ENCODE measurements around the gene ALG14.
"Not testable (repeated sequence)": the region's sequence is repeated elsewhere in the genome, so short reads cannot be mapped to it uniquely, and the experiment has no call there.

The ALG14 gene

DNA sequence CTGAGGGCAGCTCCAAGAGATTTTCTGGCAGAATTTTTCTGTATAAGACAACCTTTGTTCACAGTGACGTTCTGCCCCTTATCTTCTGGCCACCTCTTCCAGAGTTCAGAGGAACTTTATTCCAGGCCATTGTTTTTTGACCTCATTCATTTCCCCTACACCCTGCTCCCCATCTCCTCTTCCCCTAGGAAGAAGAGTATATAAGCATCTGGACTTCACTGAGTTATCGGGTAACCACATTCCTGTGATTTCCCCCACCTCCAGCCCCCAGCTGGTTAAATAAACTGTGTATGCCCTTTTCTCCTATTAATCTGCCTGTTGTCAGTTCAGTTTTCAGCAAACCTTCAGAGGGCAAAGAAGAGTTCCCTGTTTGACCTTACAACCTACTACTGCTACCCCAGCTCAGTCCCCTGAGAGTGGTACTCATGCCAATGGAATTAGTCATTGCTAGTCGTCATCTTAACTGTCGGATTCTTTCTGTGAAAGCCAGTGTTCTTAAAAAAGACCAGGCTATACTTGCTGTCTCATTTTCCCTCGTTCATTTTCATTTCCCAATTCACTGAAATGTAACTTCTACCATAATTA, 14.3 kb upstream of the ALG14 start:
- DNase-seq (ENCODE audit: low read depth in 2 of 2): peak; percentile 86 to 87

DNA sequence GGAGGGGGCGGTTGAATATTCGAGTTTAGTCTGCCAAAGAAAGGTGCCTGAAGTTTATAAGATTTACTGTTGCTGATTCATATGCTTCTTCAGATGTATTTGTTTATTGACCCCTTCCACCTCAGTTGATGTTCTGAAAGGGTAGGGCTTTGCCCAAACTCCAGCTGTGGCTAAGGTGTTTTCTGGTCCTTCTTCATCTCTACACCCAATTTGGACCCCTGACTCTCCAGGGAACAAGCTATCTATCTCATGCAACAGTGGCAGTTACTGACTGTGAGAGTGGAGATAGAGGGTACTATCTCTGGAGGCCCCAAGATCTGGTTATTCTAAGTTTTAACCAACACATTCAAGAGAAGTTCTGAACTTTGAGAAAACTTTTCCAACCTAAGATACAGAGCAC, 12.6 kb upstream of the ALG14 start:
- DNase-seq (ENCODE audit: low read depth in 2 of 2): no peak

DNA sequence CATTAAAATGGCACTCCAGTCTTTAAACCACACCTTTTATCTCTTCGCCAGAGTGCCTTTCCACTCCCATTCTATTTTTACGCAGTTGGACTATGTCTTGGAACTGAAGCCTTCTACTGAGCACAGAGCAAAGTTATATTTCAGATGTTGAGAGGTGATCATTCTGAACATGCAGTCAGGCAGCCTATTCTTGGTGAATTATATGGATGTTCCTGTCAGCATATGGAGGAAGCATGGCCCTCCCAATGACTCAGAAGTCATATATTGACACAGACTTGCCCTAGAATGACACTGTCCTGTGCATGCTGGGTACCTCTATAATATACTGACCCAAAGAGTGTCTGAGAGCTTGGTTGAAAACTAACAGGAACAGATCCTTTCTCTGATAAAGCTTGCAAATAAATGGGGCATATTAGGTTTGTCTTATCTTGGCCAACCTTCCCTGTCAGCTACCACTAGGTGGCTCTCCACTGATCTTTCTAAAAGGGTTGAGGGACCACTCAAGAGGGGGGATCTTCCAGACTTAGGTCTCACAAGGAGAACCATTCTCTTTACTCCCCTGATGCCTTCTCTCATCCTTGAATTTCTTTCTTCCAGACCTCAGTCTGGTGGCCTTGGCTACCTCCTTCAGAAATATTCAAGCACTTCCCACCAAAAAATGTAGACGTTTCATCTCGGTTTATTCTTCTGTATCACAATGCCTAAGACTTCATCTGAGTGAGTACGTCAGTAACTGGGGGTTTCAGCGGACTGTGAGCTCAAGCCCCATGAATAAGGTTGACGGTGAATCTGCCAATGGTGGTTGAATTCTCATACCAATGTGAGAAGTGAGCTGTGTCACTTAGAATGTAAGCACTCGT, 11.8 kb upstream of the ALG14 start:
- DNase-seq (ENCODE audit: low read depth in 2 of 2): no peak

DNA sequence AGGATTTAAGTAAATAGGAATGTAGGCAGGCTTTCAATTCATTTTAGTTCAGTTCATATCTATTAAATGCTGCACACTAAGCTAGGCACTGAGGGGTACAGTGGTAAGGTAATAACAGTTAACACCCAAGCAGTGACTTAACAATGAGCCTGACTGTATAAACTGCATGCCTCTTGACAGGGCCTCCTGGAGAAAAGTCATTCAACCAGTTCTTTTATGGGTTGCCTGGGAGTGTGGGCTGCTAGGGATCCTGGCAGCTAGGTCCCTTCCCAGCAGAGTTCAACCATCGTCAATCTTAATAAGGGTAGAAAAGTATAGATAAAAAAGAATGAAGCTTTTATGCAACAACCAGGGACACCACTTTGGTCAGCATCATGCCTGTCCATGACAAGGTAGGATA, 8.1 kb upstream of the ALG14 start:
- no peak for DNase-seq (ENCODE audit: low read depth in 2 of 2)

DNA sequence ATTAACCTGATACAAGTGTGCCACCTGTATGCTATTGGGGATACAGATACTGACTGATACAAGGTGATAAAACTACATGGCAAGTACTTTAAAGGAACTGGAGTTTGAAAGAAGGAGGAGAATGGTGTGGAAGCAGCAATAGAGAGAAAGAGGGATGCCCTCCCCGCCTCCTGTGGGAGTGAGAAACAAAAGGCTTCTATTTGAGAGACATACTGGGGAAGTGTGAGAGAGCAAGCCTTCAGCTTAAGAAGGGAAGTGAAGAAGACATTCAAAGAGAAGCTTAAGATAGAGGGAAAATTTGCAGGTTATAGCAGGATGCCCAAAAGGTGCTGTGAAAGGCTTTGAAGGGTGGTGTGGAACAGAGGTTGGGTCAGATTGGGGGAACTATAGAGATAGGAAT, 7.7 kb upstream of the ALG14 start:
- no peak for DNase-seq (ENCODE audit: low read depth in 2 of 2)

DNA sequence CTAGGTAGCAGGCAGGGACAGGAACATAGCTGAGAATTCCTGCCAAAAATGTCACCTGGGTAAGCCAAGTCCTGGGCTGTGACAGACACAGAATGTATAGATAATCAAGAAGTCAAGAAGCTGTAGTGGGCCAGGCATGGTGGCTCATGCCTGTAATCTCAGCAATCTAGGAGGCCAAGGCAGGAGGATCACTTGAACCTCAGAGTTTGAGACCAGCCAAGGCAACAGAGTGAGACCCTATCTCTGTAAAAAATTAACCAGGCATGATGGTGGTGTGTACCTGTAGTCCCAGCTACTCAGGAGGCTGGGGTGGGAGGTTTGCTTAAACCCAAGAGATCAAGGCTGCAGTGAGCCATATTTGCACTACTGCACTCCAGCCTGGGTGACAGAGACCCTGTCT, 3.3 kb upstream of the ALG14 start:
- no peak for DNase-seq (ENCODE audit: low read depth in 2 of 2)

DNA sequence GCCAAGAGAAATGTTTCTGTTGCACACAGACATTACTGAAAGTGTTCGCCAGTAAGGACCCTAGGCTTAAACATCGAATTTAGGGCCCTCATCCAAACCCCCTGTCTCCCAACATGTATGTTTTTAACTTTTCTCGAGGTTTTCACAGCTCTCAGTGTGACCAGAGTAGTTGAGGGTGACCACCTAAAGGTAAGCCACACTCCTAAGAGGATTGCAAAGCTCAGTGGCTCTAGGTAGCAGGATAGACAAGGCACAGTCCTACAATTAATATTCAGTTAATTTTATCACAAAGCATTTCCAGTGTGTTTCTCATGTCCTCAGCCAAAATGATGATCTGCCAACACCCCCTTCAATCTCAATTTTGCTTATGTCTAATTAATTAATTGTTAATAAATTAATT, 695 bp upstream of the ALG14 start:
- no peak for DNase-seq (ENCODE audit: low read depth in 2 of 2)

DNA sequence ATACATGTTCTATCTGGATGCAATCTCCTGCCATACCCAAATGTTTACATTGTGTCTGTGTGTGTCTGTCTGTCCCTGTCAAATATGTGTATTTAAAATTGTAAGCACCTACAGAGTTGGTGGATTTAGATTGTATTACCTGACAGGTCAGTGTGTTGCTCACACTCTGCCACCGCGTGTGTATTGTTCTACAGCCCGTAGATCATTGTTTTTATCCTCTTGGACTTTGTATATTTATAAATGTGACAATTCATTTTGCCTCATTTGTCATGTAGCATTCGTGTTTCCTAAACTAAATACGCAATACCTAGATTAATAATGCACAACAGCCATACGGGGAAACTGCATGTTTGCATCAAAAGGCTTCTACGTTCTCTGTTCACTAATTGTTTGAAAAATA, 634 bp downstream of the ALG14 start:
- no peak for DNase-seq (ENCODE audit: low read depth in 2 of 2)

DNA sequence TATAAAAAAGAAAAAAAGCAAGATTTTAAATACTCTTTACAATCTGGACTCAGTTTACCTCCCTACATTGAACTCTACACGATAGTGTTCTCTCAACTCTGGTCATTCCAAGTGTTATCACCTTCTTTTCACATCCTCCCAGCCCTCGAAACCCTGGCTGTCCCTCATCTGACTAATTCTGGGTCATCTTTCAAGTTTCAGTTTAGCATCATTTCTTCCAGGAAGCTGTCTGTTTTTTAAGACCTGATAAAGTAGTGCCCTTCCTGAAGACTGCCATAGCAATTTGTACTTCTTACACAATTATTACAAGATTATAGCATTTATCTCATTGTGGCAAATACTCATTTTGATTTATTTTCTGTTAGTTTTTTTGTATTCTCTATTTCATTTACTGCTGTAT, 1.2 kb downstream of the ALG14 start:
- no peak for DNase-seq (ENCODE audit: low read depth in 2 of 2)

DNA sequence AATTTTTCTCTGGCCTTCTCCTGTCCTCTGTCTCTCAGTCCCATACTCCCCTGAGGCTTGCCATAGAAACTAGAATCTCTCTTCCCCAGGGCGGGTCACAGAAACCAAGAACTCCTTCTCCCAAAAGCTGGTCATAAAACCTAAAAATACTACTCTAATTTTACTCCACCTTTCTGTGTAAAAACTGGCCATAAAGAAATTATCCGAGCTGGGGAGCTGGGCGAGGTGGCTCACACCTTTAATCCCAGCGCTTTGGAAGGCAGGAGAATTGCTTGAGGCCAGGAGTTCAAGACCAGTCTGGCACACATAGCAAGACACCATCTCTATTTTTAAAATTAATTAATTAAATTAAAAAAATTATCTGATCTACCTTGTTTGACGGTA, 3.0 kb downstream of the ALG14 start:
- DNase-seq (ENCODE audit: low read depth in 2 of 2): no peak

DNA sequence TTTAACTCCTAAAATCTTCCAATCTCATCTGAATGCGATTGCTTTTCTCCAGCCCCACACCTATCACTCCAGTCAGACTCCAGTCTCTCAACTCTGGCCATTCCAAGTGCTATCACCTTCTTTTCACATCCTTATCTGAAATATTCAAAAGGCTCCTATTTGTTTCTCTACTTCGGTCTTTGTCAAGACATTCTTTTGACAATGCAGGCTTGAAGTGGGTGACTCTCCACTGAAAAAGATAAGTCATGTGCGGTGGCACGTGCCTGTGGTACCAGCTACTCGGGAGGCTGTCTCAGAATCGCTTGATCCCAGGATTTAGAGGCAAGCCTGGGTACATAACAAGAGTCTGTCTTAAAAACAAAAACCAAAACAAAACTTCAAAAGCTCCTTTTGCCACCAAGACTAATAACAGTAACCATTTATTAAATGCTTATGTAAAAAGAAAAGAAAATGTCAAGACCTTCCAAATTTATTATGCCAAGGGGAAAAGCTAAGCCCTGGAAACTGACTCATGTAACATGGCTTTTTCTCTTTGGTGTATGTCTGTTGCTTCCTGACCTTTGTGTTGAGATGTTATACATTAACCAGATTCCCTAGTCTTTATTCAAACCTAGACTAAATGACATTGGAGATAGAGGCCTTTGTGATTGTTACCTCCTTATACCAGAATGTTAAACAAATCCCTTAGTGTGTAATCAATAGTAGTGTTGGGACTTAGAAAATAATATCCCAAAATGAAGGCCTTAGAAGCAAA, 3.6 kb downstream of the ALG14 start:
- DNase-seq (ENCODE audit: low read depth in 2 of 2): no peak

DNA sequence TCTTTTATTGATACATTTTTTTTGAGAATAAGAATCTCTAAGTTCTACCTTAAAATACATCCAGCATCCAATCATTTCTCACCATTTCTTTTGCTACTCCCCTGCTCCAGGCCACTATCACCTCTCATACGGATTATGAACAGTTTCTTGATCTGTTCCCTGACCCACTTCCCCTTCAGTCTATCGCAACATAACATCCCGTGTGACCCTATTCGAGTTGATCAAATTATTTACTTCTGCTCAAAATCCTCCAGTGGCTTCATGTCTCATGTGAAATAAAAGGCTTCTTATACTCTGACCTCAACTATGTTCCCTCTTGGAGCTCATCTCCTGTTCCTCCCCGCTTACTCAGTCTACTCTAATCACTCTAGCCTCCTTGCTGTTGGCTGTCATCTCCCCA, 5.2 kb downstream of the ALG14 start:
- DNase-seq (ENCODE audit: low read depth in 2 of 2): no peak

DNA sequence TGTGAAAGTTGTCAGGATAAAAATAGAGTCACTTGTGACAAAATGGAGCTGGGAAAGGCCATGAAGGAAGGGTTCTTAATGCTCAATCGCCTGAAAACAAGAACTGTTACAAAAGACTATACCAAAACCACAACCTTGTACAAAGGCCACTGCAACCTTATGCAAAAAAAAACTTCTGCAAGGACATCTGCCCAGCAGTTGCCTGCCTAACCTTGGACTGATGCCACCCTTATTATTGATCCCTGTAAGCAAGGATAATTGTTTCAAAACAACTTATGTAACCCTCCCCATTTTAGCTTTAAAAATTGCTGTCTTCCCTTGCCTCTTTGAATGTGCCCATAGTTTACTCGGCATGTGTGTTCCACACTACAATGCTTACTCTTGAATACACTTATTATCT, 5.7 kb downstream of the ALG14 start:
- no peak for DNase-seq (ENCODE audit: low read depth in 2 of 2)

DNA sequence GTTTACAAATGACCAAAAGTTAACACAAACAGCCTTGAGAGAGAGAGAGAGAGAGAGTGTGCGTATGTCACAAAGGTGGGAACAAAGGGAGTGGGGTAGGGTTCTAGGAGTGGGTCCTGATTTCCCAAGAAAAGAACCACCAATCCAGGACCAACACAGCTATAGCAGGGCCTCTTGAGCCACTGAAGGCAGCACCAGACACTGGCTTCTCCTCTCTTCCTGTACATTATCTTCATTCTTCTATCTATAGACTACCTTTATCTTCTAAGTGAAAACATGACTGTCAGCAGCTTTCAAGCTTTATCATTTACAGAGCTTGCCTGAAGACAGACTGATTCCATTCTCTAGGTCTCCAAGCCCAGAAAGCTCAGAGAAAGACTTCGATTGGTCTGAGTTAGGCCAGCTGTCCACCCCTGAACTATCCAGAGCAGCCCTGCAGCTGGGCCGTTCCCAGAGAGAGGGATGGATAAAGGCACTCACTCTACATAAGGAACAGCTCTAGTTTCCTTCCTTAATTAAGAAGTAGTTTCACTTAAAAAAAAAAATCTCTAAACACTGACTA, 11.2 kb downstream of the ALG14 start:
- no peak for DNase-seq (ENCODE audit: low read depth in 2 of 2)

DNA sequence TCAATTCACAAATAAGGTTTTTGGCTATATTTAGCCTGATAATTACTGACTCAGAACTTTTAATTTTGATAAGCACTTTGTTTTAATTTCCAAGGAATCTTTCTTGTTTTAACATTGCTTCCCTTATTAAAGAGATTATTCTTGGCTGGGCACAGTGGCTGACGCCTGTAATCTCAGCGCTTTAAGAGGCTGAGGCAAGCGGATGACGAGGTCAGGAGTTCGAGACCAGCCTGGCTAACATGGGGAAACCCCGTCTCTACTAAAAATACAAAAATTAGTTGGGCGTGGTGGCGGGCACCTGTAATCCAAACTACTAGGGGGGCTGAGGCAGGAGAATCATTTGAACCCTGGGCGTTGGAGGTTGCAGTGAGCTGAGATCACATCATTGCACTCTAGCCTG, 13.8 kb downstream of the ALG14 start:
- DNase-seq (ENCODE audit: low read depth in 2 of 2): no peak

DNA sequence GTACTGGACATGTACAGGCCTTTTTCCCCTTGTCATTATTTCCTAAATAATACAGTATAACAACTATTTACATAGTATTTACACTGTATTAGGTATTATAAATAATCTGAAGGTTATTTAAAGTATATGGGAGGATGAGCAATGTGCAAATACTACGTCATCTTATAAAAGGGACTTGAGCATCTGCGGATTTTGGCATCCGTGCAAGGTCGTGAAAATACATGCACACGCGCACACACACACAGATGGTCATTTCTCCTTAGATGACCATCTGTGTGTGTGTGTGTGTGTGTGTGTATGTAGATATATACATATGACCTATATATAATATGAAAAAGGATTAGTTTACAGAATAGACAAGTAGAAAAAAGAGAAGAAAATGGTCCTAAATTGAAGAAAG, 15.4 kb downstream of the ALG14 start:
- DNase-seq (ENCODE audit: low read depth in 2 of 2): no peak

DNA sequence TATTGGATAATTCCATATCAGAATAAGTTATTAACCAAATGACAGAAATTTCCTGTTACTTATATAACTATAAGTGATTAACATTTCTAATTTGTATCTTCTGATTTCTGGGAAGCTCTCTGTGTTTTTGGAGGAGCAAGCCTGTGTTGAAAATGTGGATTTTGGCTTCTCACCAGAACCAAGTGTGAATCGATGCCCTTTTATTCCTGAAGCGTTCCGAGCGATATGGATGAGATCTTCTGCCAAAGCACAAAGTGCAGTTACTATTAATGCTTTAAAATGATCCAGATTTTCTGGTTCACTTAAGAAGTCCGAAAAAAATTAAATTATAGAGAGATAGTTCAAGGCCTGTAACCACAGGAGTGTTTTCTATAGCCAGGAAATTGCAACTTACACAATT, 22.8 kb downstream of the ALG14 start:
- no peak for DNase-seq (ENCODE audit: low read depth in 2 of 2)

DNA sequence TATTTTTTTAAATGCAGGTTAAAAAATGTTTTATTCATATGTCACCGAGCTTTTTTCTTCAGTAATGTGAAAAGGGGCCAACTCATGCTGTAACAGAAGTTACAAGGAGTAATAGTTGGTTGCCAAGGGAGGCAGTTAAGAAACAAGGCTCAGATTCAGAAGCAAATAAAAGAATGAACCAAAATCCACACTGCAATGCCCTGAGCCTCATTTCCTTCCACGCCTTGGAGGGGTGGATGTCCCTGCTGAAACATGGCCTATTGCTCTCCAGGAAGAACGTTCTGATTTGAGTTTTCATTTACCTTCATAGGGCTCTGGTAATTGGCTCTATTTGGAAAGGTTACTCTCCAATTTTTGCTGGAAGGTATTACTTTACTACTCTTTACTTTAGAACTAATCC, 24.4 kb downstream of the ALG14 start:
- no peak for DNase-seq (ENCODE audit: low read depth in 2 of 2)

DNA sequence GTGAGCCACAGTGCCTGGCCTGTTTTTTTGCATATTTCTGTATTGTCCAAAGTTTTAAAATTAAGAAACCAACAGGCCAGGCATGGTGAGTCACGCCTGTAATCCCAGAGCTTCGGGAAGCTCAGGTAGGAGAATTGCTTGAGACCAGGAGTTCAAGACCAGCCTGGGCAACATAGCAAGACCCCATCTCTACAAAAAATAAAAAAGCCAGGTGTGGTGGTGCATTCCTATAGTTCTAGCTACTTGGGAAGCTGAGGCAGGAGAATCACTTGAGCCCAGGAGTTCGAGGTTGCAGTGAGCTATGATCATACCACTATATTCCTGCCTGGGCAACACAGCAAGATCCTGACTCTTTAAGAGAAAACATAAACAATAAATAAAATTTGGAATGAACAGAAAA, 25.1 kb downstream of the ALG14 start:
- DNase-seq (ENCODE audit: low read depth in 2 of 2): not testable (repeated sequence)

DNA sequence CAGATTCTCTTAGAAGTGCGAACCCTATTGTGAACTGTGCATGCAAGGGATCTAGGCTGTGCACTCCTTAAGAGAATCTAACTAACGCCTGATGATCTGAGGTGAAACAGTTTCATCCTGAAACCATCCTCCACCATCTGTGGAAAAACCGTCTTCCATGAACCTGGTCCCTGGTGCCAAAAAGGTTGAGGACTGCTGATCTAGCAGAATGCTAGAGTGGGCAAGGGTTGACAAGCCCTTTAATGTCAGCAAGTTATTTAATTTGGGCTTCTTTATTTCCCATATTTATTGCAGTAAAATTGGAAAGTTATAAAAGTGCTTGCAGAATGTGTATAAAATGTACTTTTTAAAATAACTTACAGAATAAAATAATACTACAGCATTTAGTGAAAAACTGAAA, 26.4 kb downstream of the ALG14 start:
- DNase-seq (ENCODE audit: low read depth in 2 of 2): no peak

DNA sequence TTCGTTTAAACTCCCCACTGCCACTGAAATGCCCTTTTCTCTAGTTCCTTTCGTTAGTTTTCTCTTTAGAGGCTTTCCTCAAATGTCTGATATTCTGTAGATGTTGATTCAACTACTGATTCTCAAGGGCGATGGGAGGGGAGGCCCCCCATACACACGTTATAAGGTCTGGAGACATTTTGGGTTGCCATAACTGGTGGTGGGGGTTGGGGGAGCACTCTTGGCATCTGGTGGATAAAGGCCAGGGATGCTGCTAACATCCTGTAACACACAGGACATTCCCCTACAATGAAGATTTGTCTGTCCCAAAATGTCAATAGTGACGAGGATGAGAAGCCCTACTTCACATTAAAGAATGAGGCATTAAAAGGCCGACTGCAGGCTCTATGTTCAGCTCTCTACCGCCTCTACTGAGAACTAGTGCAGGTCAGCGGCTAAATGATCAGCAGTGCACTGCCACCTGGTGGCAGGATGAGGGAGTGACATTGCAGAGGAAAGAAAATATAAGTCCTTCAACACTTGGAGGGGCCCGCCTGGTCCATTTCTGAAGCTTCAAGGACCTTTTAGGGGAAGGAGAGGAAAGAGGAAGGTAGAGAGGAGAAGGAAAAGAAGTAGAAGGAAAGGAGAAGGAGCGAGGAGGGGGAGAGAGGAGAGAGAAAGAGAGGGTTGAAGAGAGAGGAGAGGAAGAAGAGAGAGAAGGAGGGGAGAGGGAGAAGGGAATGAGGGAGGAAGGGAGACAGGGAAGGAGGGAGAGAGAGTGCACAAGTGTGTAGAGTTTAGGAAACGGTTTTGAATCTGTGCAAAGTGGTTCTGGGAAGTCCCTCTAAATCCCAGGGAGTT, 29.4 kb downstream of the ALG14 start:
- peak; percentile 60 to 65 for DNase-seq (ENCODE audit: low read depth in 2 of 2)

DNA sequence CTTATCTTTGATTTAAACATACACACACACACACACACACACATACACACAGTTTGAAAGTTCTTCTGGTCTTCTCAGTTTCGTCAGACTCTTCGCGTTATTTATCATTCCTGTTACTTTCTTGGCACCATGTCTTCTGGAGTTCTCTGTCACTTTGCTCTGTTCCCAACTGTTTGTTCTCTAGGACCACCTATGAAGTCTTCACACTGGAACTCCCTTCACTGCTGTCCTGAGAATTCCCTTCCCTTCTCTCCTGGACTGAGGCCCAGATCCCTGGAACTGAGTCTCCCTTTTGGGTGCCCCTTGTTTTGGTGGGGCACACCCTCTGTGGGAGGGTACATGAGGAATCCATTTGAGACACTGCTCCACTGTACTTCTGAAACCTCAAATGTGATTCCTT, 30.5 kb downstream of the ALG14 start:
- no peak for DNase-seq (ENCODE audit: low read depth in 2 of 2)
